Erythroblast (primary cell): ENCODE measurements around the gene SGIP1.

Experiments
- GATA1 ChIP-seq: IDR thresholded peaks from 2 replicates; pipeline ENCODE4 v1.6.1; 2011; ENCODE audit warnings: low read depth, mild to moderate bottlenecking, control low read depth, low read length, moderate library complexity
- POLR2A ChIP-seq: IDR thresholded peaks from 2 replicates; pipeline ENCODE4 v1.6.1; 2011; ENCODE audit warnings: mild to moderate bottlenecking, low read length

DNA sequence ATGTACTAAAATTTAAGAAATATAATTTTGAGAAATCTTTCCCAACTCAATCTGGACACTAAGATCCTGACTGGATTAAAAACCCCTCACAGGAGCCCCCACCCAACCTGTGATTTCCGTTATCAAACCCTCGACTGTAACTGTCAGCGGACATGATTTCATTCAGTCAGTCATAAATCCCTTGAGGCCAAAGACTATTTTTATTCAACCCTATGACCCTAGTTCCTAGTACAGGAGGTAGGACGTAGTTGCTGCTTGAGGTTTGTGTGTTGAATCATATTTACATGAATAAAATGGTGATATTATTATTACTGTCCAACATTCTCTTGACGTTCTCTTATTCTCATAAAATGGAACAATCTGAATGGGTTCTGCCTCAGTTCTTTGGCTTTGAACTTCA, 145.2 kb downstream of the SGIP1 start:
- no peak for TF ChIP-seq POLR2A
- TF ChIP-seq GATA1: no peak
